Omental fat pad (tissue), 4 donors: Measurements from ENCODE around the gene RNASE11. TPM values are rescaled to one million over a fixed set of nuclear protein-coding genes. Genes with fewer than 3 reads are reported as not detected.
A peak's percentile ranks its signal among the peaks of the same experiment; 100 is the strongest.

ENCODE experiments used
- ATAC-seq: fragments of 150-250 bp; one replicate; pipeline ENCODE4 v1.9.1; 2016; ENCODE audit warnings: mild to moderate bottlenecking, moderate library complexity; ENCODE audit not compliant: low FRiP score
- DNase-seq: peaks from one replicate; pipeline ENCODE4 v3.0.0-alpha.2; 2019; ENCODE audit warnings: low spot score
- CTCF ChIP-seq, 3 donors: fragments of 450-650 bp; IDR thresholded peaks; one replicate each; pipeline ENCODE4 v1.5.1; 2016 to 2017; ENCODE audit warnings: antibody characterized with exemption in 3 of 3, mild to moderate bottlenecking in 3 of 3, moderate library complexity in 2 of 3
- total RNA-seq, 4 donors: library from RNA; depleted of rRNA; stranded (reverse); fragments of >200 nt; gene quantifications; one replicate each; pipeline ENCODE4 v1.1.0, GENCODE V29; 2016

Gene RNASE11
- total RNA-seq, 4 donors from 2014 or later = not detected

- peak in 2 of 3 donors; percentile 83 to 88 for TF ChIP-seq CTCF (IDR thresholded peaks at IDR 0.05)
- ATAC-seq (peak; percentile 94), DNase-seq (no peak)
These were observed 25.6 kb upstream of the RNASE11 start for GRCh38 chr14:20613094-20614037.

- ATAC-seq (no peak), DNase-seq (no peak)
- TF ChIP-seq CTCF (IDR thresholded peaks at IDR 0.05) = no peak
These were observed 24.6 kb upstream of the RNASE11 start for GRCh38 chr14:20612403-20612802.

- no peak for TF ChIP-seq CTCF (IDR thresholded peaks at IDR 0.05)
- no peak for ATAC-seq
- DNase-seq = no peak
These were observed 23.5 kb upstream of the RNASE11 start for GRCh38 chr14:20611277-20611676.

- no peak for TF ChIP-seq CTCF (IDR thresholded peaks at IDR 0.05)
- peak; percentile 78 for DNase-seq
- peak; percentile 49 for ATAC-seq
These were observed 22.4 kb upstream of the RNASE11 start for GRCh38 chr14:20610002-20610765.

- DNase-seq = no peak
- peak; percentile 58 for ATAC-seq
- peak in 2 of 3 donors; percentile 81 to 83 for TF ChIP-seq CTCF (IDR thresholded peaks at IDR 0.05)
These were observed 21.6 kb upstream of the RNASE11 start for GRCh38 chr14:20609215-20610001.

GRCh38 chr14:20608383-20609110 is 20.7 kb upstream of the RNASE11 start:
- TF ChIP-seq CTCF (IDR thresholded peaks at IDR 0.05) = no peak
- no peak for ATAC-seq
- DNase-seq = no peak
